HG03095 (cell line): Measurements from ENCODE around the gene VAV2.
"Not testable (repeated sequence)": the region's sequence is repeated elsewhere in the genome, so short reads cannot be mapped to it uniquely, and the experiment has no call there.

Experiments used
- ATAC-seq: cut with Tn5 transposase; IDR thresholded peaks from one replicate; pipeline ENCODE4 v1.9.1; 2021; ENCODE audit warnings: moderate library complexity; ENCODE audit not compliant: unreplicated experiment

VAV2 gene

DNA sequence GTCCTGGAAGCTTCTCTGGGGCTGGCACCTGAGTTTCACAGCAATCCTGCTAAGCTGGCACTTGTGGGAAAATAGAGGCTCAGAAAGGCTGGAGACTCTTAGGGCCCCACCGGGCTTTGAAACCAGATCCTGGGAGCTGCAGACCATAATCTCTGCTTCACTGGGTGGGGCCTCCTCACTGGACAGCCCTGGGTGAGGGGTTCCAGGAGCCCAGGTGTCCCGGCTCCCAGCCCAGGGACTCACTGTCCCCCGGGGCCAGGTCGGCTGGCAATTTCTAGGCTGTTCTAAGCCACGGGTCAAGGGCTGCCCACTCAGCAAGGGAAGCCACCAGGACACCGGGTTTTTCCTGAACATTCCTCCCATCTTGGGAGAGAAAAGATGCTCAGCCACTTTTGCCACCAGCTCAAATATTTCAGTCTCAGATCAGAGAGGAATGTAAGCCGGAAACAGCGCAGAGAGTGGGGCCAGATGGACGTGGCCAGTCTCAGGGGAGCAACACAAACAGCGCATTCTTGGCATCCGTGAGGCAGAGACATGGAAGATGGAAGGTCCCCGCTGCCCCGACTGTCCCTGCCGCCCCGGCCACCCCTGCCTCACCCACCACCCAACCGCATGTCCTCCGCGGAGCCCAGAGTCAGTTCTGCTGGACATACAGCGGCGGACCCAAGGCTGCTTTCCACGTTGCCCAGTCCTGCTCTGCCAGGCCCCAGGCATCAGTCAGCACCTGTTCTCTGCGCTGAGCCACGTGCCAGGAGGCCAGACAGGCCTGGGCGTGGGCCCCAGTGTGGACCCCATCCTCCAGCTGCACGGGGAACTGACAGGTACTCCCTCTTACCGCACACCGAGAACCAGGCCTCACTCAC, 72.6 kb downstream of the VAV2 start:
- no peak for ATAC-seq

DNA sequence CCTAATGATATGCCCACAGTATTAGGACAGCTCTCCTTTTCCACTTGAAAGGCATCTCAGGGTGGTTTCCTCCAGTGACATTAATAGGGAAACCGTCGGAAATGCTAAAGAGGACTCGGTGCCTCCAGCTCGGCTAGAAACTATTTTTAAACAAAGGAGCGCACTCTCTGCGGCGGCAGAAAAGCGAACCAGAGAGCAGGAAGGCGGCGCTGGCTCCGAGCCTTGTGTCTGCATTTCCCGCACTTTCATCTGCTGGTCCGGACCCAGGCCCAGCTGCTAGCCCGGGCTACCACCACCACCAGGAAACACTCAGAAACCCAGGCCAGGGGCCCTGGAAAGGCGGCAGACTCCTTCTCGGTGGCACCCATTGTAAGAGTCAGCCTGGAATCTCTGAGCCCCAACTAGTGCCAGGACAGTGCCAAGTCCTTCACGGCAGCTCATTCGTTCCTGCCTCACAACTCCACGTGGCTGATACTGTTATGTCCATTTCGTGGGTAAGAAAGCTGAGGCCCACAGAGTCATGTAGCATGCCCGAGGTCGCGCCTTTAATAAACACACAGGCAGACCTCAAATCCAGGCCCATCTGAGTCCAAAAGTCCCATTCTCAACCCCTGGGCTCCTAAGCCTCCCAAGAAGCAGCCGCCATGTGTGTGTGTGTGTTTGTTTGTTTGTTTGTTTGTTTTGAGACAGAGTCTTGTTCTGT, 73.9 kb downstream of the VAV2 start:
- no peak for ATAC-seq

DNA sequence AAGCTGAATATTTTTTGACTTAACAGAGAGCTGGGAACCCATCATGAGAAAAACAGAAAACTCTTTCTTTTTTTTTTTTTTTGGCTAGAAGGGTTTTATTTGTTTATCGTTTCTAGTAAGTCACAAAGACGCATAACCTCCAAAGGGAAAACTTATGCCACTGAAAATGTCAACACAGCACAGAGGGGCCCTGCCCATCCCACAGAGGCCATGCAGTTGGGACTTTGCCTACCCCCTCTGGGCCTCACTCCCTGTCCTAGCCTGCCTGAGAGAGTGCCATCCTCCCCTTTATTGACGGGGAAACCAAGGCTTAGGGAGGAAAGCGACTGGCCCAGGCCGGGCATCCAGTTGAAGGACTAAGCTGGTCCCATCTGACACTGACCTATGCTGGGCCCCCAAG, 74.7 kb downstream of the VAV2 start:
- ATAC-seq = no peak

DNA sequence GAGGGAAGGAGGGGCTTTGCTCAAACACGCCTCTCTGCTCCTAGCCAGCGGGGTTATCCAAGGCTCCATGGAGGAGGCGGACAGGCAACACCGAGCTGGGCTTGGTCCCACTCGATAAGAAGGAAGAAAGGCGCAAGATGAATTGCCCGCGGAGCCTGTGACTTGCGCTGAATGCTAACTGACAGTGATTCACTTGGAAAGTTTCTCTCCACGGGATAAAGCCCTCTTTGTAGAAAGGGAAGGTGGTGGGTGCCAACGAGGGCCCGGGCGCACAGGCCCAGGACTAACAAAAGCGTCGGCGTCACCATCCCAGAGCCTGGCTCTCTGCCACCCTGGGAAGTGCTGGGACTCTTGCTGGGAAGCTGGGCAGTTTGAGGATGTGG, 76.0 kb downstream of the VAV2 start:
- ATAC-seq = no peak

DNA sequence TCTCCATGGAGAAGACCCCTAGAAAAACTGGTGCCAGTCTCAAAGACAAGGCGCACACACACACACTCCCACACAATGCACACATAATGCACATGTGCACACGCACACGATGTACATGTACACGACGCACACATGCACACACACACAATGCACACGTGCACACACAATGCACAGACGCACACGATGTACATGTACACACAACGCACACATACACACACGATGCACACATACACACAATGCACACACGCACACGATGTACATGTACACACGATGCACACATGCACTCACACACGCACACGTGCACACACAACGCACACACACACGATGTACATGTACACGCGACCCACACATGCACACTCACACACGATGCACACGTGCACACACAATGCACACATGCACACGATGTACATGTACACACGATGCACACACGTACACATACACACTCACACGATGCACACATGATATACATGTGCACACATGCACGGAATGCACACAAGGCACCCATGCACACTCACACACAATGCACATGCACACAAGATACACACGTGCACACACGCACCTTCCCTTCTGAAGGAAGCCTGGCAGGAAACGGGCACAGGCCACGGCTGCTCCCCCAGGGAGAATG, 76.5 kb downstream of the VAV2 start:
- ATAC-seq = no peak

DNA sequence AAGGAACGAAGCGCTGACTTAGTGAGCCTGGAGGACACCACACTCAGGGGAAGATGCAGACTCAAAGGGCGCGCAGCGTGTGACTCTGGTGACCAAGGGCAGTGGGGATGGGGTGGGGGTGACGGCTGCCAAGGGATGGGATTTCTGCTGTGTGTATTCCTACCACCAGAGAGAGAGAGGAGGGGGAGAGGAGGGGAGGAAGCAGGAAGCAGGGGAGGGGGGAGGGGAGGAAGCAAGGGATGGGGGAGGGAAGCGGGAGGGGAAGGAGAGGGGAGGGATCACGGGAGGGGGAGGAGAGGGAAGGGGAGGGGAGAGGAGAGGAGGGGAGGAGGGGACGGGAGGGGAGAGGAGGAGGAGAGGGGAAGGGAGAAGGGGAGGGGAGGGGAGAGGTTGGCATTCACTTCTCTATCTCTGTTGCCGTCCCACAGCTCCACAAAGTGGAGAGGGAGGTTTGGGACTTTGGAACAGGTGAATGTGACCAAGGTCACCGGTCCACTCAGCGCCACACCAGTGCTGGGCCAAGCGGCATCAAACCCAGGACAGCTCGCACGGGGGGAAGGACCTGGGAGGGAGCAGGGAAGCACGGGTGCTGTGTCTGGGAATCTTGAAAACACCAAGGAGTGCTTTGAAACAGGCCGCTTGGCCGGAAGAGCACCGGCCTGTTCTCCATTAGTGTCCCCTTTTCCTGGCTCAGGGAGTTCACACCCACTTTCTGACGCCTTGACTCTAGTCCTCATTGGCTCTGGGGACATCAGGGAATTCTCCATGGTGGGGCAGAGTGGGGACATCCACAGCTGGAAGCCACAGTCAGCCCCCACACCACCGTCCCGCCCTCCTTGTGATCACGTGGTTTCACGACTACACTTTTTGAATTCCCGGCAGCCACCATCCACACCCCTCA, 77.4 kb downstream of the VAV2 start:
- ATAC-seq = no peak

DNA sequence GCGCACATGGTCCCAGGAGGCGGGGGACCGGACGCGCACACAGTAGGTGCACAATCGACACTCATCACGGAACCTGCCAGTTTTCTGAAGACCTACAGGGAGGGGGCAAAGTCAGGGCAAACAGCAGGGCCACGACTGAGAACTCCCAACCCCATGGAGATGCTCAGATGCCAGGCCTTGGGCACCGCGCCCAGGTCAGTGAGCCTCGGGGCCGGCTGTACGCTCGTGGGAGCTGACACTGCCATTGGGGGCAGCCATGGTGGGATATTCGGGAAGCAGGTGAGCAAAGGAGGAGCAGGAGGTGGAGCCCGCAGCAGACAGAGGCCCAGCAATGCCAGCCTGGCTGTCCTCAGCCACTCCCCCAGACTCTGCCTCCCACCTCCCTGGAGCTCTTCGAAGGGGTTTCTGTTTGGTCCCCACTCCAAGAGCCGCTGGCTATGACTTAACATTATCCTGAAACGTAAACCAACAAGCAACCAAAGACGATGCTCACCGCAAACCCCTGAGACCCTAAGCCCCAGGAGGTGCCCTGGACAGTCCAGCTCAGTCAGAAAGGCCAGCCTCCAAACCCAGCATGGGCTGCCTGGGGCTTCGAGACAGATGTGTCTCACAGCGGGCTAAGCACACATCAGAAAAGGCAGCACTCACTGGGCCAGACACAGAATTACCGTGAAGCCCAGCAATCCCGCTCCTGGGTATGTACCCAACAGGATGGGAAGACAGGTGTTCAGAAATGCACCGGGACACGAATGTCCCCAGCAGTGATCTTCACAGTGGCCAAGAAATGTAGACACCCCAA, 78.4 kb downstream of the VAV2 start:
- no peak for ATAC-seq

DNA sequence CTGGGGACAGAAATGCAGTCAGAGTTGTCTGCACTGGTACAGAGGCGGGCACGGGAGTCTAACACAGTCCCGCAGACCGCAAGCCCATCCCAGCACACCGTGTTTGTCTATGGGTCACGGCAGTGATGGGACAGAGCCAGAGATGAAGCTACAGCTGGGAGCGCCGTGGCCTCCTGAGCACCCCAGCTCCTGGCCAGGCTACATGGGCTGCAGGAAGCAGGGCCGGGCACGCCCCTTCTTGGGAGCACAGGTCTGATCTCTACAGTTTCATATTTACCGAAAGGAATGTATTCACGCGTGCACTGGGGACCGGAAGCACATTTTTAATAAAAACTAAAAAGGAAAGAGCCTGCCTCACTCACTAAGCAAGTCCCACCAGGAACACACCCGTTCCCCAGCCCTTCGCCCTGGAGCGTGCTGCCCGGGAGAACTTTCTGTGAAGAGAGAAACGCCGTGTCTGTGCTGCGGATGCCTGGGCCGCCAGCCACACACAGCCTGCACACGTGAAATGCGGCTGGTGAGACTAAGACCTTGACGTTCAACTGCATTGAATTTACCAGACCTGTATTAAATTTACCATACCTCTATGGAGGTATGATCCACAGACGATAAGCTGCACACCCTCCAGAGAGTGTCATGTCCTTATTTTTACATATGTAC, 81.1 kb downstream of the VAV2 start:
- no peak for ATAC-seq

DNA sequence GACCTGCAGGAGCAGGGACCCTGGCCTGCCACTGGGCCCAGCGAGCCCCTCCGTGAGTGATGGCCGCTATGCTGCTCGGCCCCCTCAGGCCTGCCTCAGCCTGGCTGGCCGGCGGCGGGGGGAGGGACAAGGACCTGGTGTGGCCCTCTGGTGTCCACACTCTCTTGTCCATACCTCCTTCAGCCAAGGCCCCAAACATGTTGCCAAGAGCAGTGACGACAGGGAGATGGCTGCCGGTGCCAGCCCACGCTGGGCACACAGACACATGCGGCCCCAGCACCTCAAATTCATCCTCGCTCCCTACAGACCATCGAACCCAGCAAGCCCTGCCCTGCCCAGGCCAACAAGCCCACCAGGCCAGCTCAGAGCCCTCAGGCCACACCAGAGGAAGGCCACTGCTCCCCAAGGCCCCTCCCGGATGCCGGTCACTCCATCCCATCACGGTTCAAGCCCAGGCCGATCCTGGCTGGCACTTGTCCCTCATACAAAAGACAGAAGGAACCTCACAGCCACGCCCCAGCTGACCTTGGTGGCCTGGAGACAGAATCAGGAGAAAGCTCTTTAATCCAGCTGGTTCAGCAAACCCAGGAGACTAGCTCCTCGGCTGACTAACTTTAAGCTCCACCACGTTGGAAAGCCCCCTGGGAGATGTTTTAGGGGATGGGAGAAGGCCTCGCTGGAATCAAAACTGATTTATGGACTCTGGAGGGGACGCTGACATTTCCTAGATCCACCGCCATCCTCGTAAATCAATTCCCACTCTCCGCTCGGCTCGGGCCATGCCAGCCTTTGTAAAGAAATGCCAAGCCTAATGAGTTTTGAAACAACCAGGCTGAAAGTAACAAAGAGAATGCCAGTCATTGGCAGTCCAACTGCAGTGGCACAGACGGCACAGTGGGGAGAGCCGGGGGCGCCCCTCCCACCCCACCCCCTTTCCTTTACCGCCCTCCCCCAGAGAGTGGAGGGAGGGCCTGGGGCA, 84.9 kb downstream of the VAV2 start:
- ATAC-seq = no peak

DNA sequence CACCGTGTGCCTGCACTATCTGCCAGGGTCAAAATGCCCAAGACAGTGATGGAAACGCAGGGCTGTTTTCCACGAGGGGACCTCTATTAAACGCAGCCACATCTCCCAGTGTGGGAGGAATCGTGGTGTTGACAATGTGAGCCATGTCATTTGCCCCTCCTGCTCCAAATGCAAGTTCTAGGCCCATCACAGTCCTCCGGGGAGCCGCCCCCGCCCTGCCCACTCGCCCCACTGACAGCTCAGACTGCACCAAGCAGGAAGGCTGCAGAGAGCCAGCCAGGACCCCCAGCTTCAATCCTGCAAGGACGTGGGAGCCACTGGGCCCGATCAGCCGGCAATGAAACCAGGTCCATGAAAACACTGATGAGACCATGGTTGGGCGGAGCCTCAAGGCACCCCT, 85.9 kb downstream of the VAV2 start:
- ATAC-seq = no peak

DNA sequence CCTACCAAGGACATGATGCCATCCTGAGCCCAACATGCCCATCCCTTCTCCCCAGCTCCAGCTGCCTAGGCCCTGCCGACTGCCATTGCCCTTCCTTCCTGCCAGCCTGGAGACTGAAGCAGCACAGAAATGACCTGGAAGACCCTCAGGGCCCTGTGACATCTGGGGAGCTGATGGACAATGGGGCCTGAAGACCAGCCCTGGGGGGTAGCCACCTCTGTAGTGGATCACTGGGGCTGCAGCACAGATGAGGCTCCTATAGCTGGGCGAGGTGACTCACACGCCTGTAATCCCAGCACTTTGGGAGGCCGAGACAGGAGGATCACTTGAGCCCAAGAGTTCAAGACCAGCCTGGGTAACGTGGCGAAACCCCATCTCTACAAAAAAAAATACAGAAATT, 86.6 kb downstream of the VAV2 start:
- ATAC-seq = no peak

DNA sequence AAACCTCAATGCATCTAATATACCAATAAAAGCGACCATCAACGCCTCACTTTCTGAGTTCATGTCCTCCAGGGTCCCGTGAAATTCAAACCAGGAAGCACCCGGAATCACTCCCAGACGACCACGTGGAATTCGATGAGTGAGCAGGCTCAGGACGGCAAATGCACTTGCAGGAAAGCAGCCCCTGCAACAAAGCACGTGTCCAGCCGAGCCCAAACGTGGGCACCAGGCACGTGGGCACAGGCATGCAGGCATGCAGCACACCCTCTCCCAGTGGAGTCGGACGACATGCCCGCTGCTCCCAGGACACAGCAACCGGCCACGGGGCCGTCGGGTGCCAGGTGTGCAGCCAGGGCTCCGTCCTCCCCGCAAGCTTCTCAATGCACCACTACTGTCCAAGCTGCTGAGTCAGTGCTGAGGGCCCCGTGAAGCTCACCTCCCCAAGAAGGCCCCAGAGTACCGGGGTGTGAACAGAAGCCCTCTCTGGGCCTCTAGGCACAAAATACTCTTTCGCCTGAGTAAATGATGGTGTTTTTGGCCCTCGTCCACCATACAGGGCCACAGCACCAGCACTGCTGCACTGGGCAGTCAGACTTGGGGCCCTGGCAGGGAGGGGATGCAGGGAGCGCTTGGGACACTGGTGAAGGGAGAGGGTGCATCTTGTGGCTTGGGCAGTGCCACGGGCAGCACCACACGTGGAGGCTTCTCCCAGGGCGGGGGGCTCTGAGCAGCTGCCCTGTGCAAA, 87.6 kb downstream of the VAV2 start:
- ATAC-seq = no peak

DNA sequence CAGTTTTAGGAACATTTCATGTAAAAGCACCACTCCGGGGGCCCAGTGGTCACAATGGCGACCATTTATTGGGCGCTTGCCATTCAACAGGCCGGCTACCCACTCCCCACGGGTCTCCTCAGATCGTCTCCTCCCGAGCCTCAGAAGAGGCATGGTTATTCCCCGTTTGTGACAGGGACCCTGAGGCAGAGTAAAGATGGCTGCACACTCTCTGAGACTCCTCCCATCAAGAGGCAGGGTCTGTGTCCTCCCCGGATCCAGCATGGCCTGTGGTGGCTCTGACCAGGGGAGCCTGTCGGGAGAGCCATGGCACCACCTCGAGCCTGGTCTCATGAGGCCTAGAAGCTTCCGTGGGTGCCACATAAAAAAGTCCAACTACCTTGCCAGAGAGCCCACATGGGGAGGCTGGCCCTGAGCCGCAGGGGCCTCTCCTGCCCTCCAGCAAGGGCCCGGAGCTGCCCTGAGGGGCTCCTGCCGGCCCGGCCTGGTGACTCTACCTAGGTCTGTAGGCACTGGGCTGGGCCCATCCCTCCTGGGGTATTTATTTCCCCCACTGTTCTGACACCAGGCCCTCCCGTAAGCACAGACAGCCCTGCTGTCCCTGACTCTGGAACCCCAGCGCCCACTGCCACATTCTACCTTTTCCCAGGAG, 90.8 kb downstream of the VAV2 start:
- no peak for ATAC-seq

DNA sequence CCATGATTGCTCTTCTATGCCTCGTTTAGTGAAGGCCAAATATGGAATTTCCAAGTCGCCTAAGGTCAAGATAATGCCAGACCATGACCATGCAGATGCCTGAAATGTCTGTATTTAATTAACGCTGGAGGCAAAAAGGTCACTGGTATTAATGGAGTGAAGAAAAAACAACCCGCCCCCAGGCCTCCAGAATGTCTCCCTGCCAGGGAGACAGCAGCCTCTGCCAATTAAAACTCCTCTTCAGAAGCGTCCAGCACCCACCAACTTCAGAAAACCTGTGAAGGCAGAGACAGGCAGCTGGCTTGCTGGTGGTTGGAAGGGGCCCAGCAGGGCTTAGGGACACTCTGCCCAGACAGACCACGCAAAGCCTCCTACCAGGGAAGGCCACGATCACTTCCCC, 94.4 kb downstream of the VAV2 start:
- no peak for ATAC-seq

DNA sequence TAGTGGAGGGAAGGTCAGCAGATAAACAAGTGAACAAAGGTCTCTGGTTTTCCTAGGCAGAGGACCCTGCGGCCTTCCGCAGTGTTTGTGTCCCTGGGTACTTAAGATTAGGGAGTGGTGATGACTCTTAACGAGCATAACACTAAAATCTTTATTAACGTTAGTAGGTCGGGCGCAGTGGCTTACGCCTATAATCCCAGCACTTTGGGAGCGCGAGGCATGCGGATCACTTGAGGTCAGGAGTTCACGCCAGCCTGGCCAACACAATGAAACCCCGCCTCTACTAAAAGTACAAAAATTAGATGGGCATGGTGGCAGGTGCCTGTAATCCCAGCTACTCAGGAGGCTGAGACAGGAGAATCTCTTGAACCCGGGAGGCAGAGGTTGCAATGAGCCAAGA, 96.1 kb downstream of the VAV2 start:
- not testable (repeated sequence) for ATAC-seq

DNA sequence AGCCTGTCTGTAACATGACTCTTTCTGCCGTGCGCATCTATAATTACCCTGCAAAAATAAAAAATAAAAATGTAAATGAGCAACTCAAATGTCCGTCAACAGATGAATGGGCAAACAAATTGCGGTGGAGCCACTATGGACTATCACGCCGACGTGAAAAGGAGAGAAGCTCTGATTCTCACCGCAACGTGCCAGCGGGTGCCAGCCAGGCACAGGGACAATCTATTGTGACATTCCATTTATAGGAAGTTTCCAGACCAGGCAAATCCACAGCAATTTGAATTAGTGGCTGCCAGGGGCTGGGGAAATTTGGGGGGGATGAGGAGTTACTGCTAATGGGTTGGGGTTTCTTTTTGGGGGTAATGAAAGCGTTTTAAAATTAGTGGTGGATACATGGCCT, 96.8 kb downstream of the VAV2 start:
- ATAC-seq = no peak
